ENCODE measurements around the gene ZNF862.

Gene ZNF862

DNA sequence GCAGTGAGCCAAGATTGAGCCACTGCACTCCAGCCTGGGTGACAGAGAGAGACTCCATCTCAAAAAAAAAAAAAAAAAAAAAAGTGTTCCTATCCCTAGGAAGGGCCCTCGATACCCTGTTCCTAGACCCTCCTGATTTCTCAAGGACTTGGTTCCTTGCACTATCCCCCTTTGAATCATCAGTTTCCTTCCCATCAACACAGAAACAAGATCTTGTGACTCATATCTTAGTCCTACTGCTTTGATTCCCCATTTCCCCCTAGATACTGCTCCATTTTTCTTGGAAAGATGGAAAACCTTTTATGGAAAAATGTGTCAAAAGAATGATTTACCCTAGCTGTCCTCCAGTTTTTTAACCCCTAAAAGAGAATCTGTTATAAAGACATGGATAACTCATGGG is 1.7 kb upstream of the ZNF862 start:
- Mint-ChIP-seq H3K4me3 (no peak overlapping the region), H3K36me3 (no peaks in the 10 kb centered on the region), H3K9me3 (no peaks in the 10 kb centered on the region), H3K4me1 (peaks cover 11% of the 10 kb centered on the region), H3K27ac (no peak overlapping the region), H3K27me3 (peaks cover 16% of the 10 kb centered on the region)
- no peak for DNase-seq (ENCODE audit: low spot score in 2 of 2)
- no peak for ATAC-seq (ENCODE audit: low read depth)

DNA sequence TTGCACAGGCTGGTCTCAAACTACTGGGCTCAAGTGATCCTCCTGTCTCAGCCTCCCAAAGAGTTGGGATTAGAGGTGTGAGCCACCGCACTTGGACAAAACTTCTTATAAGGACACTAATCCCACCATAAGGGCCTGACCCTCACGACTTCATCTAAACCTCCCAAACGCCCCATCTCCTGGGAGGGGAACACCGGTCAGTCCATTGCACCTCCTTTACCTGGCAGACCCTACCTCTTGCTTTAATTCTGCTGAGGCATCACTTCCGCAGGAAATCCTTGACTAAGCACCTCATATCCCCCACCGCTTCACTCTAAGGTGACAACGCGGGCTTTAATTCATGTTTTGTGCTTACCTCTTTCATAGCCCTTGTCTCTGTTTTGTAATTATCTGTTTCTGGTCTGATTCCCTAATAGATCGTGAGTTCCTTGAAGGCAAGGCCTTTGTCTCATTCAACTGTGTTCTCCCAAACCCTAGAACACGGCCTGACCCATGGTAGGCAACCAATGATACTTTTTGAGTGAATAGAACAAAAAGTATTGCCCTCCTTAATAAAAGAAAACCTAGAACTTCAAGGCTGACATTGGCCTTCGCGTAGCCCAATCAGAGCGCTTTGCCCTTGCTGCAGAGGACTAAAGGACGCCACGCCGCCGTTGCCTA is 481 bp upstream of the ZNF862 start:
- DNase-seq (ENCODE audit: low spot score in 2 of 2) (no peak), ATAC-seq (ENCODE audit: low read depth) (no peak)
- Mint-ChIP-seq H3K27me3 (peaks cover 14% of the 10 kb centered on the region), H3K36me3 (no peaks in the 10 kb centered on the region), H3K4me1 (peaks cover 14% of the 10 kb centered on the region), H3K27ac (peak overlapping the region; percentile 89), H3K9me3 (no peaks in the 10 kb centered on the region), H3K4me3 (peak overlapping the region; percentile 92)

DNA sequence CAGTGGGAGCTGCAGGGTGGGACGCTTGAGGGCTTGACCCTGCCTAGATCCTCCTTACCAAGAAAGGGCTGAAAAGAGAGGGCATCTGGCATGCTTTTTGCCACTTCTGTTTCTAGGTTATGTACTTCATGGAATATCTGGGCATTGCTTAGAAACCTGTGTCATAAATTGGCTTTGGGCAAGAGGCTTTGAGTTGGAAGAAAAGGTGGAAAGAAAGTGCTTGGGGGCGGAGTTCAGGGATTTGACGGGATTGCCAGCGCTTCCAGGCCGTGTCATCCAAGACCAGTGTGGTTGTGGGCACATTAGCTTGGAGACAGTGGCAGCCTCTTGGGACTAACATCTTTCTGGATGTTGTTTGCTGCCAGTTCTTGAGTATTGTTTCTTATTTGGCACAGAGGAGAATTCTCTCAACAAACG is 825 bp downstream of the ZNF862 start:
- no peak for ATAC-seq (ENCODE audit: low read depth)
- H3K36me3 Mint-ChIP-seq: no peaks in the 10 kb centered on the region
- peaks cover 12% of the 10 kb centered on the region for H3K27me3 Mint-ChIP-seq
- H3K9me3 Mint-ChIP-seq: no peaks in the 10 kb centered on the region
- DNase-seq (ENCODE audit: low spot score in 2 of 2): no peak
- peak overlapping the region; percentile 89 for H3K27ac Mint-ChIP-seq
- H3K4me3 Mint-ChIP-seq: peak overlapping the region; percentile 79
- H3K4me1 Mint-ChIP-seq: peaks cover 14% of the 10 kb centered on the region

DNA sequence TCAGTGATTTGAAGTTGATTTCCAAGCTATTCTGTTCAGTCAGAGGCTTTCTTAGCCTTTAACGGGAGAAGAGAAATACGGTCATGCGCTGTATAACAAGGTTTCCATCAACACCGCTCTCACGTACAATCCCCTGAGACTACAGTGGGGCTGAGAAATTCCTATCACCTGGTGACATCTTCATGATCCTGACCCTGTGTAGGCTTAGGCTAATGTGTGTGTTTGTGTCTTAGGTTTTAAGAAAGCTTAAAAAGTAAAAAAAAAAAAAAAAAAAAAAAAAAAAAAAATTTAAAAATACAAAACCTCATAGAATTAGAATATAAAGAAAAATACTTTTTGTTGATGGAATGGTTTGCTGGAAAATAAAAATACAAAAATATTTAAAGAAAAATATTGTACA is 1.8 kb downstream of the ZNF862 start:
- Mint-ChIP-seq H3K9me3 (no peaks in the 10 kb centered on the region), H3K27ac (no peak overlapping the region), H3K4me1 (peaks cover 16% of the 10 kb centered on the region), H3K4me3 (no peak overlapping the region), H3K36me3 (peaks cover 1% of the 10 kb centered on the region), H3K27me3 (peaks cover 3% of the 10 kb centered on the region)
- ATAC-seq (ENCODE audit: low read depth) (no peak), DNase-seq (ENCODE audit: low spot score in 2 of 2) (no peak)

DNA sequence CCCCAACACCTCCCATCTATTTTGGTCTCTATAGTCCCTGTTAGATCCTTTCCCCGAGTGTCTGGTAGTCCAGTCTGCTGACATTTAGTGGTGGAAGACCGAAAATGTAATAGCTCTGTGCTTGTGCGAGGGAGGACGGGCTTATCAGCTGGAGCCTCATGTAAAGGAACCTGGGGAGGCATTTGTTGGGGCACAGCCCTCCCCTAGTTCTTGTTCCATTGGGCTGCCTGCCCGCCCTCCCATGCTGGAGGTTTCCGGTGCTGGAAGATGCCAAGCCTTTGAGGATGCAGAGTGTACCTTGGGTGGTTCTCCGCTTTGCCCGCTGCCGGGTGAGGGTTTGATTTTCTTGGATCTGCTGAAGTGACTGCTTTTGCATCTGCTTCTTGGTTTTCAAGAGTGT is 5.4 kb downstream of the ZNF862 start:
- H3K27me3 Mint-ChIP-seq: no peaks in the 10 kb centered on the region
- DNase-seq (ENCODE audit: low spot score in 2 of 2): no peak
- no peak overlapping the region for H3K27ac Mint-ChIP-seq
- H3K9me3 Mint-ChIP-seq: no peaks in the 10 kb centered on the region
- no peak for ATAC-seq (ENCODE audit: low read depth)
- H3K4me3 Mint-ChIP-seq: no peak overlapping the region
- H3K36me3 Mint-ChIP-seq: peaks cover 8% of the 10 kb centered on the region
- H3K4me1 Mint-ChIP-seq: peaks cover 27% of the 10 kb centered on the region

DNA sequence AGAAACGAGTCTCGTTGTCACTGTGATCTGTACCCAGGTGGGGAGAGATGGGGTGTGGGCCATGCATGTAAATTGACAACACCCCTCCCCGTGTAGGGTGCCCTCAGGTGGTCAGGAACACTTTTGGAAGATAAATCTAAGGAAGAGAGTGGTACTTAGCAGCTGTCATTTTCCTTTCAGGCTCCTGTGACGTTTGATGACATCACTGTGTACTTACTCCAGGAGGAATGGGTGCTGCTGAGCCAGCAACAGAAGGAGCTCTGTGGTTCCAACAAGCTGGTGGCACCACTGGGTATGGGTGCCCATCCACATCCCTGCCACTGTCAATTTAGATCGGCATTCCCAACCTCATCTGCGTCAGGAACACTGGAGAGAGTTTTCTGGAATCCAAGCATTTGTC is 6.3 kb downstream of the ZNF862 start:
- Mint-ChIP-seq H3K4me1 (peaks cover 23% of the 10 kb centered on the region), H3K36me3 (peaks cover 8% of the 10 kb centered on the region), H3K27ac (no peak overlapping the region), H3K27me3 (no peaks in the 10 kb centered on the region), H3K9me3 (no peaks in the 10 kb centered on the region), H3K4me3 (no peak overlapping the region)
- ATAC-seq (ENCODE audit: low read depth) (no peak), DNase-seq (ENCODE audit: low spot score in 2 of 2) (no peak)

DNA sequence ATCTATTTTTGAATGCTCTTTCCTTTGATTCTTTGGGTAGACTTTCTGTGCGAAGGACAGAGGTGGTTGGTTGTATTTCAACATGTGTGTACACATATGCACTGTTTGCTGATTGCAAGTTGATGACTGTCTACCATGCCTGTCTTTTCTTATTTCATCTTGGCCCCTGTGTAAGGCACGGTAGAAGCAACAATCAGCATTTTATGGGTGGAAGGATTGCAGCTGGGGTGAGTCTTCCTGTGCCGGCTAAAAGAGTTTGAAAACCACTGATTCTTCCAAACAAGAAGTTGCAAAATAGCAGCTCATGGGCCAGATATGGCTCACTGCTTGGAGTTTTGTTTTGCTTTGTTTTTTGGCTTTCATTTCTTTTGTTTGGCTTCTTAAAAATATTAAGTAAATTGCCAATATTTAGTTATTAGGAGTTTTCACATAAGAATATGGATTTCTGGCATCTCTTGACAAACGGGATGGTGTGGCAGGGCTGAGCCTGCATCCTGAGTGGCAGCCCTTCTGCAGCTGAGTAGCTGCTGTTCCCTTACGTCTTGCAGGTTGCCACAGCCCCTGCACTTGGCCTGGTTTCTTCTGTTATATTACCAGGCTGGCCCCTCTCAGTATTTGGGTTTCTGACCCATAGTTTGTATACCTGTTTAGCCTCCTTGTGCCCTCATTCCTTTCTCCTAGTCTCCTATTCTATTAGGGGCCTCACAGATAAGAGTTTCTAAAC is 7.2 kb downstream of the ZNF862 start:
- H3K36me3 Mint-ChIP-seq: peaks cover 8% of the 10 kb centered on the region
- H3K27me3 Mint-ChIP-seq: no peaks in the 10 kb centered on the region
- H3K9me3 Mint-ChIP-seq: no peaks in the 10 kb centered on the region
- H3K27ac Mint-ChIP-seq: no peak overlapping the region
- H3K4me1 Mint-ChIP-seq: peaks cover 20% of the 10 kb centered on the region
- no peak for DNase-seq (ENCODE audit: low spot score in 2 of 2)
- ATAC-seq (ENCODE audit: low read depth): no peak
- no peak overlapping the region for H3K4me3 Mint-ChIP-seq

DNA sequence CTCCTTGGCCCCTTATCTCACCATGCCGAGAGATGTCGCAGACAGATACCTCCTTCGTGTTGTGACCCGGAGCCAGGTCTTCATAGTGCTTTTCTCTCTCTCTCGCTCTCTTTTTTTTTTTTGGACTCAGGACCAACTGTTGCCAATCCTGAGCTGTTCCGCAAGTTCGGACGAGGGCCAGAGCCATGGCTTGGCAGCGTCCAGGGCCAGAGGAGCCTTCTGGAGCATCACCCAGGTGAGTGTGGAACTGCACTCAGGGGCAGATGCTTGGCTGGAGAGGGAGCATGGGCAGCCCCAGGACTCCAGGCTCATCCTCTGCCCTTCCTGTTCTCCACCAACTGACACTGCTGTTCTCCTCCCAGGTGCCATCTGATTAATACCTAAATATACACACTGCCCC is 7.8 kb downstream of the ZNF862 start:
- H3K36me3 Mint-ChIP-seq: peaks cover 8% of the 10 kb centered on the region
- H3K9me3 Mint-ChIP-seq: no peaks in the 10 kb centered on the region
- peaks cover 20% of the 10 kb centered on the region for H3K4me1 Mint-ChIP-seq
- no peaks in the 10 kb centered on the region for H3K27me3 Mint-ChIP-seq
- no peak for ATAC-seq (ENCODE audit: low read depth)
- H3K4me3 Mint-ChIP-seq: no peak overlapping the region
- no peak overlapping the region for H3K27ac Mint-ChIP-seq
- DNase-seq (ENCODE audit: low spot score in 2 of 2): no peak

DNA sequence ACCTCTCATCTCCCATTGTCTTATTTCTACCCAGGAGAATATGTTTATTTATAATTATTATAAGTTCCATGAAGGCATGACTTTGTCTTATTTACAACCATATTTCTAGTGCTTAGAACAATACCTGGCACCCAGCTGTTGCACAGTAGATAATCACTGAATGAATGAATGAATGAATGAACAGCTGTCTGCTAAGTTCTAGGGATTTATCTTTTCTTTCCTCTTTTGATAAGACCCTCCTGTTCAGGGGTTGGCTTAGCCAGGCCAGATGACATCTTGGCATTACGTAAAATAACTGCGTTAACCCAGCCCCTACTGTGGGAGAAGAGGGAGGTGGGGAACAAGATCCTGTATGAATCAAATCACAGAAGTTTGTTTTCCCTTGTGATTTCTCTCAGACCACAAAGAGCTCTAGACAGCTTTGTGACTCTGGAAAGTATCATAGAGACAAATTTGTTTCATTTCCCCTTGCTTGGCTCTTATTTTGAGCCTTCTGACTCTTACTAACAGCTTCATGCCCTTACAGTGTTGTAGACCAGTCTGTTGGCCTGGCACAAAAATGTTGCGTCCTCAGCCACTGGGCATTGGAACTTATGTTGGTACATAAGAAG is 8.4 kb downstream of the ZNF862 start:
- peaks cover 20% of the 10 kb centered on the region for H3K4me1 Mint-ChIP-seq
- ATAC-seq (ENCODE audit: low read depth) (peak; percentile 90), DNase-seq (ENCODE audit: low spot score in 2 of 2) (no peak)
- no peaks in the 10 kb centered on the region for H3K9me3 Mint-ChIP-seq
- H3K4me3 Mint-ChIP-seq: no peak overlapping the region
- peak overlapping the region; percentile 60 for H3K27ac Mint-ChIP-seq
- H3K27me3 Mint-ChIP-seq: no peaks in the 10 kb centered on the region
- H3K36me3 Mint-ChIP-seq: peaks cover 8% of the 10 kb centered on the region

DNA sequence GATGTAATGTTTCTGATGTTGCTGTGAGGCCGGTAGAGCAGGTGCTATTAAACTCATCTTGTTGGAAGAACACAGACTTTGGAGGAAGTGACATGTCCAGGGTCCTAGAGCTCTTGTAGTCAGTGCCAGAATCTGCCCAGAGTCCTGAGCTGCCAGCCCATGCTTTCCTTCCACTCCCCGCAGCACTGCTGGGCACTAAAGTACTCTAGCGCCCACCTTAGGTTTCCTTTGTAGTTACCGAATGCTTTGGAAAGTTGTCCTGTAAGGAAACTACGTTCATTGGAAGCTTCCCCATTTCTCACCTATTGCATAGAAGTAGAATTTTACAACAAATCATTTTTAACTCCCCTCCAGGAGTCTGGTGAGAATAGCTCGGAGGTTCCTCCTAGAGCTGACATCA is 11.0 kb downstream of the ZNF862 start:
- H3K9me3 Mint-ChIP-seq: no peaks in the 10 kb centered on the region
- H3K4me3 Mint-ChIP-seq: no peak overlapping the region
- peaks cover 13% of the 10 kb centered on the region for H3K36me3 Mint-ChIP-seq
- no peak for ATAC-seq (ENCODE audit: low read depth)
- H3K27me3 Mint-ChIP-seq: no peaks in the 10 kb centered on the region
- H3K27ac Mint-ChIP-seq: no peak overlapping the region
- peaks cover 16% of the 10 kb centered on the region for H3K4me1 Mint-ChIP-seq
- no peak for DNase-seq (ENCODE audit: low spot score in 2 of 2)

DNA sequence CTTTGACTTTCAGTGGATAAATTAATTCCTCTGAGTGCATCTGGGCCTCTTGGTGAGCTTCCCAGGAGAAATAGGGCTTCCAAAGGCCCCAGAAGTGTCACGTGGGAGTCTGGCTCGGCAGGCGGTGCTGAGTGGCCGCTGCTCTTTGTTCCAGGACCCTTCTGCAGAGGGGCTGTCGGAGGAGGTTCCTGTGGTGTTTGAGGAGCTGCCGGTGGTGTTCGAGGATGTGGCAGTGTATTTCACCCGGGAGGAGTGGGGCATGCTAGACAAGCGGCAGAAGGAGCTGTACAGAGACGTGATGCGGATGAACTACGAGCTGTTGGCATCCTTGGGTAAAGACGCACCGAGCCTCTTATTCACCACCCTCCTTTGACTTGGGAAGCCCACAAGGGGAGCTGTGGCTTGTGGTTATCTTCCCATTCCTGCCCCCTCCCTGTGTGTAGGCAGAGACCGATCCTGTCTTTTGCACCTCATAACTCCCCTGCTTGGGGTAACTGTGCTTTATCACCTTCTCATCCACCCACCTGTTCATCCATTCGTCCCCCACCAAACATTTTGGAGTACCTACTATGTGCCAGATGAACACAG is 11.9 kb downstream of the ZNF862 start:
- H3K27me3 Mint-ChIP-seq: no peaks in the 10 kb centered on the region
- no peak overlapping the region for H3K27ac Mint-ChIP-seq
- H3K4me3 Mint-ChIP-seq: no peak overlapping the region
- ATAC-seq (ENCODE audit: low read depth) (no peak), DNase-seq (ENCODE audit: low spot score in 2 of 2) (no peak)
- peaks cover 13% of the 10 kb centered on the region for H3K36me3 Mint-ChIP-seq
- H3K9me3 Mint-ChIP-seq: no peaks in the 10 kb centered on the region
- peaks cover 15% of the 10 kb centered on the region for H3K4me1 Mint-ChIP-seq

DNA sequence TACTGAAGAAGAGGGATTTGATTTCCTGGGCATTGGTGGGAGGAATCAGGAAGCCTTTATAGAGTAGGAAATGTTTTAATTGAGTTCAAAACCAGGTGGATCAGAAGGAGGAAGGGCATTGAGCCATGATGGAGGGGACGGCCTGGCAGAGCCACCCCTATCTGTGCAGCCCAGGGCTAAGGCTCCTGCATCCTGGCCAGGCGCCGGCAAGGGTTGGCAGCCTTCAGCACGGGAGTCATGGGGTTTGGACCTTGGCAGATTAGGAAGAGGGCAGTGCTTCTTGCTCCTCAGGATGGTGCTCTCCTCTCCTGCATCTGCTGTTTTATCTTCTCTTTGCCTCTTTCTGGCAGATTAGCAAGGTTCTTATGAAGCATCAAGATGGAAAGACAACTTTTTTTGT is 12.5 kb downstream of the ZNF862 start:
- DNase-seq (ENCODE audit: low spot score in 2 of 2) (no peak), ATAC-seq (ENCODE audit: low read depth) (no peak)
- H3K4me3 Mint-ChIP-seq: no peak overlapping the region
- peaks cover 10% of the 10 kb centered on the region for H3K36me3 Mint-ChIP-seq
- no peak overlapping the region for H3K27ac Mint-ChIP-seq
- H3K9me3 Mint-ChIP-seq: no peaks in the 10 kb centered on the region
- peaks cover 13% of the 10 kb centered on the region for H3K4me1 Mint-ChIP-seq
- no peaks in the 10 kb centered on the region for H3K27me3 Mint-ChIP-seq

DNA sequence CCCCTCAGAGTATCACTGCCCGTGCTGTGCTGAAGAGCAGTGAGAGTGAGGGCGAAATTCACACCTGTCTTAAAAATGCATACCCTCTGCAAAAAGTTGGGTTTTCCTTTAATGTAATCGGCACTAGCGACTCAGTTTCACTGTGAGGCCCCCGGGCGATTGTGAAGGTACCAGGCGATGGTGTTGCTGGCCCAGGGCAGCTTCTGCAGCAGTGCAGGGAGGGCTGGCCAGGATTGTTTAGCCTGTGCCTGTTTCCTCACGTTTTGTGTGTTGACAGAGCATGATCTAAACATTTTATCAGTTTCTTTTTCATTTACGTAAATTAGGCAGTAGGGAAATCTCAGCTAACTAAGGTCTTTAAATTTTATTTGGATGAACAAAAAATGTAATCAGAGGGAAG is 13.3 kb downstream of the ZNF862 start:
- Mint-ChIP-seq H3K36me3 (peaks cover 12% of the 10 kb centered on the region), H3K27ac (no peak overlapping the region), H3K4me3 (no peak overlapping the region), H3K4me1 (peaks cover 6% of the 10 kb centered on the region), H3K27me3 (no peaks in the 10 kb centered on the region), H3K9me3 (no peaks in the 10 kb centered on the region)
- ATAC-seq (ENCODE audit: low read depth) (no peak), DNase-seq (ENCODE audit: low spot score in 2 of 2) (no peak)

DNA sequence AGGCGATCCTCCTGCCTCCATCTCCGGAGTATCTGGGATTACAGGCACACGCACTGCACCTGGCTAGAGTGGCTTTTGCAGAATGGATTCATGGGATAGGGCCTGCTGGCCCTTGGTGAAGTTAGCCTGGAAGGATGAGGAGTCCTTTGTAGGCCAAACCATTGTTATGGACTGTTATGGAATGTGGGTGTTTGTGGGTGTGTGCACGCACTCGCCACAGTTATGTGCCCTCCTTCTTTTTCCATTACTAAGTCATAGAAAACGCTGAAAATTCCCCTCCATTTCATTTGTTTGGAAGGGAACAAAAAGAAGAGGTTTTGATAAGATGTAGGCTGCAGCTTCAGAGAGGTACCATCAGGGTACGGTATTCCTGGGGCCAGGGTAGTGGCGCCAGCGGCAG is 15.0 kb downstream of the ZNF862 start:
- Mint-ChIP-seq H3K9me3 (no peaks in the 10 kb centered on the region), H3K4me1 (no peaks in the 10 kb centered on the region), H3K27ac (no peak overlapping the region), H3K36me3 (peaks cover 16% of the 10 kb centered on the region), H3K27me3 (no peaks in the 10 kb centered on the region), H3K4me3 (no peak overlapping the region)
- ATAC-seq (ENCODE audit: low read depth) (no peak), DNase-seq (ENCODE audit: low spot score in 2 of 2) (no peak)

Measured in memory B cell (primary cell).